IMR-90 (cell line): ENCODE data around the gene MAPK8IP1. TPM values are rescaled to one million over a fixed set of nuclear protein-coding genes. Genes with fewer than 3 reads are reported as not detected.
A peak's percentile ranks its signal among the peaks of the same experiment; 100 is the strongest.

ENCODE experiments used
- ATAC-seq: fragments of 200-7000 bp; cut with Tn5 transposase; 2 replicates; pipeline ENCODE4 v1.9.1; 2020; ENCODE audit warnings: low read depth, mild to moderate bottlenecking, moderate library complexity
- BruUV-seq: library from RNA; stranded (reverse); fragments of 400-500 nt; replicated peaks from 2 replicates; lab custom pipeline; 2021; lab: Mats Ljungman, UMichigan
- CTCF ChIA-PET: fragments of 300-600 bp; formaldehyde crosslinking; extraction: SDS; loops from one replicate; lab custom pipeline; 2021; ENCODE audit warnings: antibody characterized with exemption; lab: Yijun Ruan, JAX
- POLR2A ChIA-PET: fragments of 300-600 bp; sonication (Branson Sonifier 250); formaldehyde crosslinking; loops from one replicate; lab custom pipeline; 2022; ENCODE audit warnings: antibody characterized with exemption; ENCODE audit not compliant: unreplicated experiment; lab: Charles Lee
- DNase-seq: peaks from one replicate; pipeline ENCODE4 v3.0.0; 2013
- H2AFZ ChIP-seq: replicated peaks from 2 replicates; pipeline ENCODE3; 2013; ENCODE audit warnings: low read length, mild to moderate bottlenecking; ENCODE audit not compliant: poor library complexity
- H2AK5ac ChIP-seq: 2 replicates; pipeline ENCODE4 v1.6.1; 2013; ENCODE audit warnings: low read depth, low read length, inconsistent platforms
- H2AK9ac ChIP-seq: replicated peaks from 2 replicates; pipeline ENCODE3; 2013; ENCODE audit warnings: mild to moderate bottlenecking, low read depth, low read length, moderate library complexity; ENCODE audit not compliant: poor library complexity
- H2BK120ac ChIP-seq: 2 replicates; pipeline ENCODE4 v1.6.1; 2013; ENCODE audit warnings: low read depth, low read length, inconsistent platforms
- H2BK15ac ChIP-seq: 3 replicates; pipeline ENCODE4 v1.6.1; 2013; ENCODE audit warnings: low read depth, low read length, inconsistent platforms
- H2BK20ac ChIP-seq: 2 replicates; pipeline ENCODE4 v1.6.1; 2013; ENCODE audit warnings: low read depth, mild to moderate bottlenecking, inconsistent platforms, low read length, moderate library complexity
- H2BK5ac ChIP-seq: 2 replicates; pipeline ENCODE4 v1.6.1; 2013; ENCODE audit warnings: mild to moderate bottlenecking, low read depth, low read length, inconsistent platforms; ENCODE audit not compliant: poor library complexity, severe bottlenecking
- H3K14ac ChIP-seq: replicated peaks from 2 replicates; pipeline ENCODE4 v1.6.1; 2013; ENCODE audit warnings: low read depth, low read length, inconsistent platforms
- H3K18ac ChIP-seq: 2 replicates; pipeline ENCODE4 v1.6.1; 2013; ENCODE audit warnings: low read depth, low read length, control low read depth
- H3K23ac ChIP-seq: 2 replicates; pipeline ENCODE4 v1.6.1; 2013; ENCODE audit warnings: low read depth, low read length, inconsistent platforms
- H3K27ac ChIP-seq: 2 replicates; pipeline ENCODE4 v1.5.1; 2013; ENCODE audit warnings: mild to moderate bottlenecking, control low read depth, low read length; ENCODE audit not compliant: insufficient read depth
- H3K27me3 ChIP-seq: 2 replicates; pipeline ENCODE4 v1.6.1; 2013; ENCODE audit warnings: low read length; ENCODE audit not compliant: control insufficient read depth, insufficient read depth
- H3K36me3 ChIP-seq: 2 replicates; pipeline ENCODE4 v1.6.1; 2013; ENCODE audit warnings: low read length, mixed read lengths; ENCODE audit not compliant: control insufficient read depth, insufficient read depth
- H3K4ac ChIP-seq: 2 replicates; pipeline ENCODE4 v1.6.1; 2013; ENCODE audit warnings: low read depth, low read length, inconsistent platforms
- H3K4me1 ChIP-seq: 2 replicates; pipeline ENCODE4 v1.6.1; 2013; ENCODE audit warnings: low read length, mixed read lengths; ENCODE audit not compliant: control insufficient read depth, insufficient read depth
- H3K4me2 ChIP-seq: 2 replicates; pipeline ENCODE4 v1.6.1; 2013; ENCODE audit warnings: low read depth, mild to moderate bottlenecking, control low read depth, low read length, moderate library complexity
- H3K4me3 ChIP-seq: 2 replicates; pipeline ENCODE4 v1.5.1; 2013; ENCODE audit warnings: low read depth, mild to moderate bottlenecking, control low read depth, low read length, moderate library complexity; ENCODE audit not compliant: insufficient read depth
- H3K56ac ChIP-seq: 2 replicates; pipeline ENCODE4 v1.6.1; 2013; ENCODE audit warnings: low read length, inconsistent platforms; ENCODE audit not compliant: insufficient read depth; ENCODE audit errors: extremely low read depth
- H3K79me1 ChIP-seq, 2 experiments: 2 replicates each; pipeline ENCODE4 v1.6.1; 2013; ENCODE audit warnings: low read length in 2 of 2, inconsistent platforms in 1 of 2, low read depth in 1 of 2
- H3K9ac ChIP-seq: 2 replicates; pipeline ENCODE4 v1.6.1; 2013; ENCODE audit warnings: low read depth, low read length, control low read depth
- H3K9me1 ChIP-seq: 2 replicates; pipeline ENCODE4 v1.6.1; 2013; ENCODE audit warnings: low read length, inconsistent platforms; ENCODE audit not compliant: insufficient read depth
- H3K9me3 ChIP-seq: 2 replicates; pipeline ENCODE4 v1.6.1; 2013; ENCODE audit warnings: low read length; ENCODE audit not compliant: control insufficient read depth, insufficient read depth
- H4K20me1 ChIP-seq: 2 replicates; pipeline ENCODE4 v1.6.1; 2013; ENCODE audit warnings: low read length, inconsistent platforms; ENCODE audit not compliant: insufficient read depth
- H4K5ac ChIP-seq: 2 replicates; pipeline ENCODE4 v1.6.1; 2013; ENCODE audit warnings: mild to moderate bottlenecking, low read depth, low read length, control low read depth
- H4K8ac ChIP-seq, 2 experiments: 2 replicates each; pipeline ENCODE4 v1.6.1; 2013; ENCODE audit warnings: low read depth in 2 of 2, low read length in 2 of 2, control low read depth in 1 of 2, inconsistent platforms in 1 of 2
- H4K91ac ChIP-seq: 2 replicates; pipeline ENCODE4 v1.6.1; 2013; ENCODE audit warnings: low read depth, low read length, inconsistent platforms; ENCODE audit not compliant: insufficient read depth
- BHLHE40 ChIP-seq: fragments of 150-350 bp; IDR thresholded peaks from 2 replicates; pipeline ENCODE4 v1.6.1; 2016; ENCODE audit warnings: mild to moderate bottlenecking, low read depth, low read length
- WGBS, 2 experiments: methylation state at CpG; one replicate each; pipeline versions ENCODE4 v1.1.5 to v1.1.7; 2013; ENCODE audit warnings: missing lambda C conversion rate in 2 of 2; ENCODE audit not compliant: insufficient read length in 1 of 2; ENCODE audit errors: extremely low coverage in 2 of 2; 5-methylcytosine and 5-hydroxymethylcytosine counted together
- dilution Hi-C: fragments of 300-500 bp; cut with HindIII; formaldehyde crosslinking; loops from one replicate; pipeline ENCODE4 v1.14.3; 2018; ENCODE audit warnings: low sequenced_read_pairs; ENCODE audit not compliant: unreplicated experiment
- in situ Hi-C: fragments of 300-500 bp; cut with MboI; formaldehyde crosslinking; loops from 3 replicates; pipeline ENCODE4 v1.14.3; 2019; ENCODE audit warnings: low sequenced_read_pairs, inconsistent platforms, mixed read lengths
- intact Hi-C: fragments of 100-400 bp; cut with micrococcal nuclease; formaldehyde crosslinking; loops from 2 replicates; pipeline ENCODE4 v1.10.0; 2022
- polyA plus RNA-seq, 3 experiments: library from polyadenylated mRNA; depleted of rRNA; stranded (reverse); fragments of >200 nt; gene quantifications; 2 replicates each; pipeline ENCODE4 v1.2.3, GENCODE V29; 2012; ENCODE audit warnings: low replicate concordance in 1 of 3
- total RNA-seq: library from RNA; depleted of rRNA; stranded (reverse); fragments of >200 nt; gene quantifications from 2 replicates; pipeline ENCODE4 v1.2.3, GENCODE V29; 2012

Gene MAPK8IP1
- total and polyA plus RNA-seq, 2 of the 4 experiments (the other 2 are of a cell fraction): 6.5 to 9.6 TPM

DNA sequence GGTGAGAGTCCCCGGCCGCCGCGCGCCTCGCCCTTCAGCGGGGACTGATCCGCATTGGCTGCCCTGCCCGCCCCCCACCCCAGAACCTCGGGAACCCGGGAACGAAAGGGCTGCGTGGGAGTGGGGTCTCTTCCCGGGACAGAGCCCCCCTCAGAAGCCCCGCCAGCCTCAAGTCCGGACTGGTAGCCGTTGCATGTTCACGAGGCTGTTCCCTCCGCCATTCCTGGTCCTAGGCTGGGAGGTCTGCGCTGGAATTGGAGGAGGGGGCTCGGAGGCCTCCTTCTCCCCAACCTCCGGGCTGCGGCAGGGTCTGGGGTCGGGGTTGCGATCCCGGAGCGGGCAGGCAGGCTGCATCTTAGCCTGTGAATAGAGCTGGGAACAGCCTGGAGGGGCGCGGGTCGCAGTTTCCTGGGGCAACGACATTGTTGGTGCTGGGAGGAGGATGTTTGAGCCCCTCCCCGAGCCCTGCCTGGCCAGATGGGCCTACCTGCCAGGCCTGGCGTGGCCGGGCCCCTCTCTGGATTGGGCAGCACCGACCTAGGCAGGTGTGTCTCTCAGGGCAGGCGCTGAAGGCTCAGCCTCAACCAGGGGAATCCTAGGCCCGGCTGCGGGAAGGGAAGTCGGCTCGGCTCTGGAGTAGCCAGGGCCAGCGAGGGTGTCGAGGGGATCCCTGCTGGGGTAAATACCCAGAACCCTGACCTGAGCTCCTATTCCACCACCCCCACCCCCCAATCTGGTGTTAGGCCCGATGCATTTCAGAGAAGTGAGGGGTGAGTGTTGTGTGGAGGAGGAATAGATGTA, 670 bp downstream of the MAPK8IP1 start:
- Histone ChIP-seq H3K9ac (no peak overlapping the region), H3K9me3 (no peaks in the 10 kb centered on the region), H3K4me1 (no peaks in the 10 kb centered on the region), H3K23ac (no peak overlapping the region), H3K36me3 (peaks cover 11% of the 10 kb centered on the region), H4K8ac (no peak overlapping the region), H3K4me3 (peak overlapping the region; percentile 77), H2BK15ac (no peak overlapping the region), H3K18ac (no peak overlapping the region), H3K56ac (no peak overlapping the region), H3K9me1 (peaks cover 4% of the 10 kb centered on the region; the same call in 1 of the 2 replicates), H2AK9ac (peak overlapping the region; percentile 24), H2BK120ac (no peak overlapping the region), H3K4me2 (peak overlapping the region; percentile 72; the same call in 1 of the 2 replicates), H2BK5ac (no peak overlapping the region), H3K14ac (no peak overlapping the region), H3K79me1 (peaks cover 0 to 1% of the 10 kb centered on the region in 2 experiments; a peak in 1 of 4 replicates), H3K27me3 (peaks cover 30% of the 10 kb centered on the region), H3K27ac (no peak overlapping the region), H3K4ac (no peak overlapping the region), H2AFZ (peak overlapping the region; percentile 86), H2BK20ac (no peak overlapping the region), H4K91ac (no peak overlapping the region), H4K20me1 (peaks cover 20% of the 10 kb centered on the region), H2AK5ac (no peak overlapping the region), H4K5ac (no peak overlapping the region)
- in situ Hi-C loops: no loop called here
- DNase-seq (no peak), ATAC-seq (no peak)
- no peak for TF ChIP-seq BHLHE40
- ChIA-PET POLR2A (no interaction called here), CTCF (no interaction called here)
- WGBS, 2 experiments: 4% methylated on average over 4 of the region's 43 CpGs; no CpG with 5 or more reads in 1 of the 2 experiments
- intact Hi-C loops: no loop called here
- dilution Hi-C loops: no loop called here
- no TSS peak for BruUV-seq
